ENCODE data around the gene ST8SIA5. TPM values are rescaled to one million over a fixed set of nuclear protein-coding genes. Genes with fewer than 3 reads are reported as not detected.

Gene ST8SIA5
- total RNA-seq, 1 experiment from 2014 or later, result not detected

- Histone ChIP-seq H3K4me3 (no peak overlapping the region), H3K27me3 (peaks cover 2% of the 10 kb centered on the region; the same call in 1 of the 2 replicates)
Observed at GRCh38 chr18:46754661-46755292, 2.1 kb downstream of the ST8SIA5 start.

GRCh38 chr18:46754188-46754587 is 2.7 kb downstream of the ST8SIA5 start:
- no peak for DNase-seq
- H3K36me3 ChIP-seq, result no peaks in the 10 kb centered on the region
- peaks cover 2% of the 10 kb centered on the region; the same call in 1 of the 2 replicates for H3K27me3 ChIP-seq
- no peaks in the 10 kb centered on the region for H3K9me3 ChIP-seq
- no peak overlapping the region for H3K4me3 ChIP-seq

More at GRCh38 chr18:46754661-46755292, 2.1 kb downstream of the ST8SIA5 start:
- Histone ChIP-seq H3K36me3 (no peaks in the 10 kb centered on the region), H3K9me3 (no peaks in the 10 kb centered on the region)
- DNase-seq, result no peak

DNA sequence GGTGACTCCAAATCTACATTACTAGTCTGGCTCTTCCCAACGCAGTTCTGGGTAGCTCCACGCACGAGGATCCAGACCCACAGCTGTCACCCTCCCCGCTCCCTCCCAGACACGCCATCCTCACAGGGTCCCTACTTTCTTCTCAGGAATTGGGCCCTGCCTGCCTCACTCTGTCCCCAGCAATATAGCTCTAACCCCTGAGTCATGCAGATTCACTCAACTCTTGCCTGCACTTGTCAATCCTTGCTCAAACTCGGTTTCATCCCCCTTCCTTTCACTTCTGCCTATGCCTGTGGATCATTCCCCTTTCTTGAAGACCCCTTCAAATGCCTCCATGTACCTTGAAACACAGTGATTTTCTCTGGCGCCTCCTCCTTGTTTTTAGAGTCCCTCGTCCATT is 5.0 kb downstream of the ST8SIA5 start:
- no peak for DNase-seq
- Histone ChIP-seq H3K36me3 (no peaks in the 10 kb centered on the region), H3K27me3 (peaks cover 2% of the 10 kb centered on the region; the same call in 1 of the 2 replicates), H3K9me3 (no peaks in the 10 kb centered on the region), H3K4me3 (no peak overlapping the region)

DNA sequence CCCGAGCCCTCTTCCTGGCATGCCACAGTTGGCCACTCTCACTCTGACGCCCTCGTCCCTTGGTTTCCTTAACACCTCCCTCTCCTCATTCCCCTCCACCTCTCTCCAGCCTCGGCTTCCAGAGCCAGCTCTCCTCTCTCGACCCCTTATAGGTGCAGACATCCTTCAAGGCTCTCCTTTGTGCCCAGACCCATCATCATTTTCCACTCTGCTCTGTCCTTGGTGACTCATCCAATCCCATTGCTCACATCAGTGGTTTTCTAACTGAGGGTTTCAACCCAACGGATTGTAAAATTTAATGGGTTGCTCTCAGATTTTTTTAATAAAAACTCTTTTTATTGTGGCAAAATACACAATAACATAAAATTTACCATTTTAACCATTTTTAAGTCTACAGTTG is 6.2 kb downstream of the ST8SIA5 start:
- Histone ChIP-seq H3K27me3 (no peaks in the 10 kb centered on the region), H3K36me3 (no peaks in the 10 kb centered on the region), H3K4me3 (no peak overlapping the region), H3K9me3 (no peaks in the 10 kb centered on the region)
- DNase-seq, result no peak

GRCh38 chr18:46748466-46748865 is 8.4 kb downstream of the ST8SIA5 start:
- no peaks in the 10 kb centered on the region for H3K27me3 ChIP-seq
- no peaks in the 10 kb centered on the region for H3K36me3 ChIP-seq
- no peaks in the 10 kb centered on the region for H3K9me3 ChIP-seq
- H3K4me3 ChIP-seq, result no peak overlapping the region
- no peak for DNase-seq

GRCh38 chr18:46740046-46740445 is 16.8 kb downstream of the ST8SIA5 start:
- DNase-seq, result no peak
- no peaks in the 10 kb centered on the region for H3K27me3 ChIP-seq
- no peaks in the 10 kb centered on the region for H3K36me3 ChIP-seq
- H3K4me3 ChIP-seq, result no peak overlapping the region
- H3K9me3 ChIP-seq, result peaks cover 4% of the 10 kb centered on the region; the same call in 1 of the 2 replicates

DNA sequence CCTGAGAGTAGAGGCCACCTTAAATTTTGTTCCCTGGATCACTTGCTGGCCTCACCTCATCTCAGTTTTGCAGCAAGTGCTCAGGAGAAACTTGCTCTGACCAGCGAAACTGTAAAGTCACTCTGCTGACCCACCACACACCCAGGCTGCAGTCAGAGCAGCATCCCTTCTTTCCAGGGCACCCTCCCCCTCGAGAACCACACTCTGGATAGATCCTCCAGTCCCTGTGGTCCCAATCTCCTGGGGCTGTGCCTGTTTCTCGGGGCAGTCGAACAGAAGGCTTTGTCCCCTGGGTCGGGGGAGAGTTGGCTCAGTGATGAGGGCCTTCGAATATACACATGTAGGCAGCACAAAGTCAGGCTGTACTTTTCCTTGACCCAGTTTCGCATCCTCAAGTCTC is 18.4 kb downstream of the ST8SIA5 start:
- no peaks in the 10 kb centered on the region for H3K27me3 ChIP-seq
- H3K36me3 ChIP-seq, result no peaks in the 10 kb centered on the region
- H3K4me3 ChIP-seq, result no peak overlapping the region
- DNase-seq, result no peak
- H3K9me3 ChIP-seq, result peaks cover 4% of the 10 kb centered on the region; the same call in 1 of the 2 replicates

GRCh38 chr18:46736736-46737135 is 20.1 kb downstream of the ST8SIA5 start:
- no peak for DNase-seq
- H3K4me3 ChIP-seq, result no peak overlapping the region
- H3K27me3 ChIP-seq, result no peaks in the 10 kb centered on the region
- H3K9me3 ChIP-seq, result peaks cover 3% of the 10 kb centered on the region; the same call in 1 of the 2 replicates
- no peaks in the 10 kb centered on the region for H3K36me3 ChIP-seq

DNA sequence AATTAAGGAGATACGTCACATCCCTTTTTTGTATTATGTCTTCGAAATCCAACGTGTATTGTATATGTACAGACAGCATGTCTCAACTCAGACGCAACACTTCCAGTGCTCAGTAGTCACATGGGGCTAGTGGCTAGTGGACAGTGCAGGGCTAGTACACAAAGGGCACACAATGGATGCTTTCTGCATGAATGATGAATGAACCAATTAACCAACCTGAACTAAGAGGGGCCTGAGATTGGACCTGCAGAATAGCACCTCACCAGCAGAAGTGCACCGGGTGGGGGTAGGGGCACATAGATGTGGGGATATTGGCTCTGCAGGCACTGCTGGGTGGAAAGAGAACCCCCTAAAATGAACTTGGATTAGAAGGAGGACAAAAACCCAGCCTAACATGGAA is 20.7 kb downstream of the ST8SIA5 start:
- no peak for DNase-seq
- Histone ChIP-seq H3K27me3 (no peaks in the 10 kb centered on the region), H3K36me3 (no peaks in the 10 kb centered on the region), H3K4me3 (no peak overlapping the region), H3K9me3 (peaks cover 3% of the 10 kb centered on the region; the same call in 1 of the 2 replicates)

- Histone ChIP-seq H3K36me3 (no peaks in the 10 kb centered on the region), H3K27me3 (no peaks in the 10 kb centered on the region), H3K4me3 (no peak overlapping the region), H3K9me3 (peaks cover 4% of the 10 kb centered on the region; the same call in 1 of the 2 replicates)
- DNase-seq, result no peak
Observed at GRCh38 chr18:46734981-46735380, 21.9 kb downstream of the ST8SIA5 start.

- DNase-seq, result no peak
- H3K4me3 ChIP-seq, result no peak overlapping the region
- H3K36me3 ChIP-seq, result no peaks in the 10 kb centered on the region
- H3K27me3 ChIP-seq, result no peaks in the 10 kb centered on the region
- H3K9me3 ChIP-seq, result peaks cover 5% of the 10 kb centered on the region; the same call in 1 of the 2 replicates
Observed at GRCh38 chr18:46733872-46734271, 23.0 kb downstream of the ST8SIA5 start.

DNA sequence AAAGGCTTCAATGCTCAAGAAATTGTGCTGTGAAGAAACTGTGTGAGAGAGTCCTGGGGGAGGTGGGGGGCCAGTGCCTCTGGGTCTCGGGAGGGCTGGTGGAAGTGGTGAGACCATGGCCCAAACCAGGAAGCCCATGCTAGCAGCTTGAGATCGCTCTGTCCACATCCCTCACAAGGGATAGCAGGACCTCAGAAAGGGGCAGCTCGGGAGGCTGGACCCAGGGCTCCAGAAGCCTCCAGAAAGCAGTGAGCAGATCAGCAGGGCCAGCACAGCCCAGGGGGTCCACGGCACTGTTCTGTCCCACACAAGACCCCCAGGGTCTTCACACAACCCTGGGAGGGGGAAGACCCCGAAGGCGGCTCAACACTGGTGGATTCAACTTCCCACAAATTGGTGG is 24.1 kb downstream of the ST8SIA5 start:
- H3K4me3 ChIP-seq, result no peak overlapping the region
- no peaks in the 10 kb centered on the region for H3K36me3 ChIP-seq
- DNase-seq, result no peak
- H3K27me3 ChIP-seq, result no peaks in the 10 kb centered on the region
- peaks cover 5% of the 10 kb centered on the region; the same call in 1 of the 2 replicates for H3K9me3 ChIP-seq

GRCh38 chr18:46732201-46732600 is 24.7 kb downstream of the ST8SIA5 start:
- peaks cover 5% of the 10 kb centered on the region; the same call in 1 of the 2 replicates for H3K9me3 ChIP-seq
- H3K36me3 ChIP-seq, result no peaks in the 10 kb centered on the region
- no peaks in the 10 kb centered on the region for H3K27me3 ChIP-seq
- no peak for DNase-seq
- no peak overlapping the region for H3K4me3 ChIP-seq

GRCh38 chr18:46731316-46731715 is 25.5 kb downstream of the ST8SIA5 start:
- Histone ChIP-seq H3K36me3 (no peaks in the 10 kb centered on the region), H3K4me3 (no peak overlapping the region), H3K27me3 (no peaks in the 10 kb centered on the region), H3K9me3 (peaks cover 5% of the 10 kb centered on the region; the same call in 1 of the 2 replicates)
- DNase-seq, result no peak

DNA sequence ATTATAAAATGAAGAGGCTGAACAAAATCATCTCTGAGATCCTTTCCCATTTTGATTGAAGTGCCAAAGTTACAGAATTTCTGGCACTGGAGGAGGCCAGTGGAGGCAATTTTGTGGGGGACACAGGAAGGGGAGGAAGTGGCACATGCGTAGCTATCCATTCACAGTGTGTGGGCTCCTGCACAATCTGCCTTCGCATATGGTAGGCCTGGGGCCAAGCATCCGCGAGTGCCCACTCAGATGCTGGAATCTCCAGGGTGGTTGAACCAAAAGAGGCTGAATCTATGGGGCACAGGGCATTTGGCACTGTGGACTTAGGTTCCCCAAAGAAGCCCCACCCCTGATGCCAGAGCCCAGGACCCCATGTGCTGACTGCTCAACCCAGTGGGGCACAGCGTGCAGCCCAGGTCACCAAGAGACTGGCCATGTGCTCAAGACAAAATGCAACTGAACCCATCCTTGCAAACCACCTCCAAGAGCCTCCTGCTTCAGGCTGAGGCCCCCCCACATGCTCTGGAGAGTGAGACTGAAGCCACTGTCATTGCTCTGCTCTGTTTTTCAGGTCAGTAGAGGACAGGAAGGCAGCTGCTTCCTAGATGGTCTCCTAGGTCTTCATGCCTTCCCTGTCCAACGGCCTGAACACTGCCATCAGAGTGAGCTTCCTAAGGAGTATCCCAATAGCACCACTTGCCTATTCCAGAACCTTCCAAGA is 28.5 kb downstream of the ST8SIA5 start:
- no peak overlapping the region for H3K4me3 ChIP-seq
- DNase-seq, result no peak
- H3K9me3 ChIP-seq, result peaks cover 5% of the 10 kb centered on the region; the same call in 1 of the 2 replicates
- H3K36me3 ChIP-seq, result no peaks in the 10 kb centered on the region
- no peaks in the 10 kb centered on the region for H3K27me3 ChIP-seq

DNA sequence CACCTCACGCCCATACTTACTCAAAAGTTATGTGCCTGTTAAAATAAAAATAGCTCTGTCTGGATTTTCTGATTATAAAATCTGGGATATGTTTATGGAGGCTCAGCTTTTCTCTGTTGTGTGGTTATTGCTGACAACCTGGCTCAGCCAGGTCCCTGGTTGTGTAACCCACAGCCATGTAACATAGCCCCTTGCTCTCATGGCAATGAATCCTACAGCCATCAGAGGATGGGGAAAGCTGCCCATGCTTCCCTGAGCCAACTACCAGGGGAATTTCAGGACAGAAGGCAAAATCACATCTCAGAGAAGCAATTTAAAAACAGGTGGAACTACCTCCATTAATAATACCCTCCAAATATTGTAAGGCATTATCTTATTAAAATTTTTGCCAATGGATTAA is 29.7 kb downstream of the ST8SIA5 start:
- DNase-seq, result no peak
- Histone ChIP-seq H3K27me3 (no peaks in the 10 kb centered on the region), H3K36me3 (no peaks in the 10 kb centered on the region), H3K9me3 (peaks cover 5% of the 10 kb centered on the region; the same call in 1 of the 2 replicates), H3K4me3 (no peak overlapping the region)

- no peaks in the 10 kb centered on the region for H3K27me3 ChIP-seq
- no peak for DNase-seq
- H3K9me3 ChIP-seq, result peaks cover 5% of the 10 kb centered on the region; the same call in 1 of the 2 replicates
- H3K36me3 ChIP-seq, result no peaks in the 10 kb centered on the region
- no peak overlapping the region for H3K4me3 ChIP-seq
Observed at GRCh38 chr18:46725310-46725709, 31.5 kb downstream of the ST8SIA5 start.

Measured in MG63 (cell line).